Keratinocyte (primary cell): ENCODE data around the gene GTF3C6. TPM values are rescaled to one million over a fixed set of nuclear protein-coding genes. Genes with fewer than 3 reads are reported as not detected.

Experiments used
- DNase-seq: peaks from one replicate; pipeline ENCODE4 v3.0.0-alpha.2; 2011; ENCODE audit warnings: low read depth, missing footprints, low spot score
- FAIRE-seq: peaks from 2 replicates; lab custom pipeline; 2011; peaks lifted over from hg19 to GRCh38; lab: Jason Lieb, UNC
- H2AFZ ChIP-seq: 2 replicates; pipeline ENCODE4 v1.6.0; 2012; ENCODE audit warnings: low read length, control low read depth, inconsistent platforms; ENCODE audit not compliant: control insufficient read depth
- H3K27ac ChIP-seq: 2 replicates; pipeline ENCODE4 v1.5.1; 2011; ENCODE audit warnings: low read length; ENCODE audit not compliant: control insufficient read depth, insufficient read depth
- H3K27me3 ChIP-seq: 3 replicates; pipeline ENCODE4 v1.6.0; 2011; ENCODE audit warnings: low read length; ENCODE audit not compliant: control insufficient read depth, insufficient read depth; ENCODE audit errors: extremely low read depth
- H3K36me3 ChIP-seq, 2 experiments: 2 replicates in 1 of 2; 3 replicates in 1 of 2; pipeline ENCODE4 v1.5.1; 2011; ENCODE audit warnings: low read length in 2 of 2, mild to moderate bottlenecking in 1 of 2; ENCODE audit not compliant: control insufficient read depth in 2 of 2, insufficient read depth in 2 of 2; ENCODE audit errors: extremely low read depth in 1 of 2
- H3K4me1 ChIP-seq: 3 replicates; pipeline ENCODE4 v1.5.1; 2011; ENCODE audit warnings: low read length; ENCODE audit not compliant: control insufficient read depth, insufficient read depth; ENCODE audit errors: extremely low read depth
- H3K4me2 ChIP-seq: 3 replicates; pipeline ENCODE4 v1.6.0; 2011; ENCODE audit warnings: low read depth, low read length; ENCODE audit not compliant: control insufficient read depth, insufficient read depth; ENCODE audit errors: extremely low read depth
- H3K4me3 ChIP-seq, 3 experiments: fragments of 200-600 bp in 1 of 3; sonication (generic) in 1 of 3; 2 replicates in 2 of 3; 3 replicates in 1 of 3; pipeline ENCODE4 v1.5.1; 2011 to 2016; ENCODE audit warnings: low read length in 3 of 3, mild to moderate bottlenecking in 3 of 3, control low read depth in 2 of 3, inconsistent platforms in 1 of 3, low read depth in 1 of 3, mixed read lengths in 1 of 3, mixed run types in 1 of 3, moderate library complexity in 1 of 3; ENCODE audit not compliant: control insufficient read depth in 2 of 3, insufficient read depth in 2 of 3; ENCODE audit errors: extremely low read depth in 1 of 3
- H3K79me2 ChIP-seq: 2 replicates; pipeline ENCODE4 v1.6.0; 2012; ENCODE audit warnings: low read length; ENCODE audit not compliant: control insufficient read depth, insufficient read depth
- H3K9ac ChIP-seq: 3 replicates; pipeline ENCODE4 v1.6.0; 2011; ENCODE audit warnings: low read length; ENCODE audit not compliant: control insufficient read depth, insufficient read depth; ENCODE audit errors: extremely low read depth
- H3K9me1 ChIP-seq: 3 replicates; pipeline ENCODE4 v1.6.0; 2011; ENCODE audit warnings: low read length; ENCODE audit not compliant: control insufficient read depth, insufficient read depth; ENCODE audit errors: extremely low read depth
- H3K9me3 ChIP-seq: 2 replicates; pipeline ENCODE4 v1.5.1; 2012; ENCODE audit warnings: low read depth, low read length; ENCODE audit not compliant: control insufficient read depth
- H4K20me1 ChIP-seq: 3 replicates; pipeline ENCODE4 v1.6.0; 2011; ENCODE audit warnings: low read length; ENCODE audit not compliant: control insufficient read depth, insufficient read depth; ENCODE audit errors: extremely low read depth
- CTCF ChIP-seq, 3 experiments: IDR thresholded peaks in 1 of 3; conservative IDR thresholded peaks in 1 of 3; optimal IDR thresholded peaks in 1 of 3; 2 replicates in 2 of 3; 3 replicates in 1 of 3; pipeline versions ENCODE3 to v1.5.1; 2011; ENCODE audit warnings: low read length in 3 of 3, mild to moderate bottlenecking in 3 of 3, moderate library complexity in 2 of 3, control low read depth in 1 of 3, inconsistent platforms in 1 of 3; ENCODE audit not compliant: insufficient read depth in 2 of 3; ENCODE audit errors: extremely low read depth in 1 of 3
- EZH2 ChIP-seq: IDR thresholded peaks from one replicate; pipeline ENCODE4 v1.6.1; 2012; ENCODE audit warnings: inconsistent platforms, mild to moderate bottlenecking, low read length, moderate library complexity
- dilution Hi-C: fragments of 300-500 bp; cut with MboI; formaldehyde crosslinking; loops from one replicate; pipeline ENCODE4 v1.7.0; 2020; ENCODE audit warnings: low sequenced_read_pairs; ENCODE audit not compliant: extremely low pct_ligation_motif_present
- polyA plus RNA-seq, 5 experiments: library from polyadenylated mRNA; depleted of rRNA in 3 of 5; stranded (reverse) in 3 of 5; stranded (forward) in 1 of 5; unstranded in 1 of 5; fragments of >200 nt; gene quantifications; 1 replicate in 1 of 5; 2 replicates in 3 of 5; 3 replicates in 1 of 5; pipeline versions ENCODE4 v1.2.1 to v1.2.3, GENCODE V29; 2011 to 2012; ENCODE audit warnings: missing spikeins in 2 of 5, low read depth in 1 of 5, low replicate concordance in 1 of 5

The GTF3C6 gene
- polyA plus RNA-seq, 1 donor (not counting 4 experiments of a cell fraction or from before 2014, with no cell fraction given), result 40.8 TPM

GRCh38 chr6:110939429-110940200 is 18.9 kb upstream of the GTF3C6 start:
- no peaks in the 10 kb centered on the region for H3K9me3 ChIP-seq
- dilution Hi-C loops, result no loop called here

GRCh38 chr6:110944681-110945151 is 13.8 kb upstream of the GTF3C6 start:
- FAIRE-seq (peak; percentile 73), DNase-seq (peak; percentile 75)
- Histone ChIP-seq H2AFZ (no peak overlapping the region), H3K27me3 (no peaks in the 10 kb centered on the region), H3K27ac (peak overlapping the region; percentile 74), H3K4me2 (peak overlapping the region; percentile 27), H3K4me1 (peaks cover 22% of the 10 kb centered on the region), H3K9ac (peak overlapping the region; percentile 34), H3K9me1 (no peaks in the 10 kb centered on the region), H3K4me3 (no peak overlapping the region), H3K9me3 (no peaks in the 10 kb centered on the region), H3K36me3 (no peaks in the 10 kb centered on the region), H4K20me1 (no peaks in the 10 kb centered on the region), H3K79me2 (no peaks in the 10 kb centered on the region)
- dilution Hi-C loops, result no loop called here
- TF ChIP-seq CTCF (optimal IDR thresholded peaks at IDR 0.05 in 1 of 3, IDR thresholded peaks at IDR 0.05 in 1 of 3, conservative IDR thresholded peaks at IDR 0.05 in 1 of 3; ENCODE audit: extremely low read depth in 1 of 3, insufficient read depth in 2 of 3, low read length in 3 of 3), result no peak
- TF ChIP-seq EZH2, result no peak

More at GRCh38 chr6:110939429-110940200, 18.9 kb upstream of the GTF3C6 start:
- TF ChIP-seq CTCF (optimal IDR thresholded peaks at IDR 0.05 in 1 of 3, IDR thresholded peaks at IDR 0.05 in 1 of 3, conservative IDR thresholded peaks at IDR 0.05 in 1 of 3; ENCODE audit: extremely low read depth in 1 of 3, insufficient read depth in 2 of 3, low read length in 3 of 3) (no peak), EZH2 (no peak)
- no peak overlapping the region for H3K9ac ChIP-seq
- H3K27ac ChIP-seq, result no peak overlapping the region
- no peaks in the 10 kb centered on the region for H3K79me2 ChIP-seq
- no peaks in the 10 kb centered on the region for H4K20me1 ChIP-seq
- H3K36me3 ChIP-seq, result no peaks in the 10 kb centered on the region
- H2AFZ ChIP-seq, result no peak overlapping the region
- DNase-seq (no peak), FAIRE-seq (no peak)
- H3K27me3 ChIP-seq, result no peaks in the 10 kb centered on the region
- no peak overlapping the region for H3K4me2 ChIP-seq
- no peaks in the 10 kb centered on the region for H3K9me1 ChIP-seq
- no peak overlapping the region for H3K4me3 ChIP-seq
- peaks cover 4% of the 10 kb centered on the region for H3K4me1 ChIP-seq
